GM12892 (cell line): Measurements from ENCODE around the gene CBX8.

Experiments used
- POLR2A ChIP-seq: IDR thresholded peaks from 2 replicates; pipeline ENCODE4 v1.6.1; 2011; ENCODE audit warnings: low read depth, low read length, control low read depth
- POLR2AphosphoS5 ChIP-seq: IDR thresholded peaks from 2 replicates; pipeline ENCODE4 v1.6.1; 2011; ENCODE audit warnings: low read depth, low read length, control low read depth
- TAF1 ChIP-seq: IDR thresholded peaks from 2 replicates; pipeline ENCODE4 v1.6.1; 2011; ENCODE audit warnings: low read depth, mild to moderate bottlenecking, control low read depth, low read length, borderline replicate concordance

DNA sequence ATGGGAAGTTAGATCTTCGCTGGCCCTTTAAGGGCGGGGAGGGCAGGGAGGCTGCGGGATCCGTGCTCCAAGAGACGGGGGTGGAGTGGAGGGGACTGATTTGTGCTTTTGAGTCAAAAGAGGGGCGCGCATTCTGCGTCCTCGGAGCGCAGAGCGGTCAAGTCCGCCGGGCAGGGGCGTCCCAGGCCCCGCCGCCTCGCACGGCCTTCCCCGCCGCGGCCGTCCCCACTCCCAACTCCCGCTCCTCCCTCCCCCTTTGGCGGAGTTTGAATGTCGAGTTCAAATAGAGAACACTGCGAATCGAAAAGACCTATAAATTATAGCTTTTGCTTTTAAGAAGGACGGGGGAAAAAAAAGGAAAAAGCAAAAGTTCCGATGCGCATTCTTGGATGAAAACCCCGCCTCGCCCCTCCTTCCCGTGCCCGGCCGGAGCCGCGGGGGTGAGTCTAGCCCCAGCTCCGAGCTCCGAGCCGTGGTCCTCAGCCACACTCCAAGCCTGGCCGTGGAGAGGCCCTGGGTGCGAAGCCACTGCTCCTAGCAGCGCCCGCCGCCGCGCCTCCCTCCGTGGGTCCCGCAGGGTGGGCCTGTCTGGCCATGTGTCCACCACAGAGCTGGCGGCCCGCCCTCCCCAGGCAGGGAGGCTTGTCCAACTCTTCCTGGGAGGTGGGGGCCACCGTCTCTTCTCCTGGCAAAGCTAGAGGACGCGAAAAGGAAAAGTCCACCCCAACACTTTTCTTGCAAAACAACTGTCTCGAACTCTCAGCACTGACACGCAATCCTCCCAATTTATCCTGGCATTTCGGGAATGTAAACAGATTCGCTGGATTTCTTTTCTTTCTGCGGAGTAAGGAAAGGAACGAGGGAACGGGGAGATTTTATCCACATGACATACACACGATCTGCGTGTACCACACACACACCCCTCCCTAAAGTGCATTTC lies 3.6 kb downstream of the CBX8 start:
- no peak for TF ChIP-seq POLR2A
- no peak for TF ChIP-seq TAF1
- TF ChIP-seq POLR2AphosphoS5 = no peak
